ENCODE results near the gene TMED3.

DNA sequence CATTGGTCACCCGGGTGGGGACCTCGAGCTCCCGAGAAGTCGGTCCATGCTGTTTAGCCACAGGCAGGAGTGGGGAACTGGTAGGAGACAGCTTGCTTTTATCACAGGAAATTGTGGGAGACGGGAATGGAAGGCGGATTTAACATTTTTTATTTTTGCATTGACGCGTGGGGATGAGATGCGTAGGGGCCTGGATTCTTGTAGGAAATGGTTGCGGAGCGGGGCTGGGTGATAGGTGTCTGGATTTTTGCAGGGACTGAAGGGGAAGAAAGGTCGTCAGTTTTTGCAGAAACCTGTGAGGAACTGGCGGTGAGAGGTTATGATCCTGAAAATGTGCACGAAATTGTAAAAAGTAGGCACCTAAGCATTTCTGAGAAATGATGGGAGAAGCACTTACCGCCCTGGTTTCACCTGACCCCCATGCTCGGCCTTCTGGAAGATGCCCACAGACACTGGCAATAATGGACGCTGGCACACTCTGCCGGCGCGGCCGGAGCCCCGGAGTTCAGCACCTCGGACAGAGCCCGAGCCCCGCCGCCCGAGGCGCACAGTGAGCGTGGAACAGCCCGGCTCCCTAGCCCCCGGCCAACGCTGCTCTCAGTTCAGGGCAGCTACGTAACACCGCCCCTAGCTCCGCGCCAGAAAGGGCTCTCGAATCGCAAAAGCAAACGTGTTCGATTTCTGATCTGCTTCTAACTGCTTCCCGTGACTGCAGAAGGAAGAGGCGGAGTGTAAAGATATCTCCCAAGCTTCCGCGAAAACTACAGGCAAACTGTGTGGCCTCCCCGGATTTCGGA, 27.5 kb upstream of the TMED3 start:
- TF ChIP-seq, protein P1, sequence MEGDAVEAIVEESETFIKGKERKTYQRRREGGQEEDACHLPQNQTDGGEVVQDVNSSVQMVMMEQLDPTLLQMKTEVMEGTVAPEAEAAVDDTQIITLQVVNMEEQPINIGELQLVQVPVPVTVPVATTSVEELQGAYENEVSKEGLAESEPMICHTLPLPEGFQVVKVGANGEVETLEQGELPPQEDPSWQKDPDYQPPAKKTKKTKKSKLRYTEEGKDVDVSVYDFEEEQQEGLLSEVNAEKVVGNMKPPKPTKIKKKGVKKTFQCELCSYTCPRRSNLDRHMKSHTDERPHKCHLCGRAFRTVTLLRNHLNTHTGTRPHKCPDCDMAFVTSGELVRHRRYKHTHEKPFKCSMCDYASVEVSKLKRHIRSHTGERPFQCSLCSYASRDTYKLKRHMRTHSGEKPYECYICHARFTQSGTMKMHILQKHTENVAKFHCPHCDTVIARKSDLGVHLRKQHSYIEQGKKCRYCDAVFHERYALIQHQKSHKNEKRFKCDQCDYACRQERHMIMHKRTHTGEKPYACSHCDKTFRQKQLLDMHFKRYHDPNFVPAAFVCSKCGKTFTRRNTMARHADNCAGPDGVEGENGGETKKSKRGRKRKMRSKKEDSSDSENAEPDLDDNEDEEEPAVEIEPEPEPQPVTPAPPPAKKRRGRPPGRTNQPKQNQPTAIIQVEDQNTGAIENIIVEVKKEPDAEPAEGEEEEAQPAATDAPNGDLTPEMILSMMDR (IDR thresholded peaks at IDR 0.05) = no peak
- TF ChIP-seq POLR2AphosphoS5 (IDR thresholded peaks at IDR 0.05; ENCODE audit: low read depth, low read length) (no peak), TCF7L2 (IDR thresholded peaks at IDR 0.05; ENCODE audit: low read depth, low read length) (no peak), SIN3A (IDR thresholded peaks at IDR 0.05; ENCODE audit: borderline replicate concordance, insufficient read depth, low read depth, low read length) (no peak)
- TF ChIP-seq, protein P2, sequence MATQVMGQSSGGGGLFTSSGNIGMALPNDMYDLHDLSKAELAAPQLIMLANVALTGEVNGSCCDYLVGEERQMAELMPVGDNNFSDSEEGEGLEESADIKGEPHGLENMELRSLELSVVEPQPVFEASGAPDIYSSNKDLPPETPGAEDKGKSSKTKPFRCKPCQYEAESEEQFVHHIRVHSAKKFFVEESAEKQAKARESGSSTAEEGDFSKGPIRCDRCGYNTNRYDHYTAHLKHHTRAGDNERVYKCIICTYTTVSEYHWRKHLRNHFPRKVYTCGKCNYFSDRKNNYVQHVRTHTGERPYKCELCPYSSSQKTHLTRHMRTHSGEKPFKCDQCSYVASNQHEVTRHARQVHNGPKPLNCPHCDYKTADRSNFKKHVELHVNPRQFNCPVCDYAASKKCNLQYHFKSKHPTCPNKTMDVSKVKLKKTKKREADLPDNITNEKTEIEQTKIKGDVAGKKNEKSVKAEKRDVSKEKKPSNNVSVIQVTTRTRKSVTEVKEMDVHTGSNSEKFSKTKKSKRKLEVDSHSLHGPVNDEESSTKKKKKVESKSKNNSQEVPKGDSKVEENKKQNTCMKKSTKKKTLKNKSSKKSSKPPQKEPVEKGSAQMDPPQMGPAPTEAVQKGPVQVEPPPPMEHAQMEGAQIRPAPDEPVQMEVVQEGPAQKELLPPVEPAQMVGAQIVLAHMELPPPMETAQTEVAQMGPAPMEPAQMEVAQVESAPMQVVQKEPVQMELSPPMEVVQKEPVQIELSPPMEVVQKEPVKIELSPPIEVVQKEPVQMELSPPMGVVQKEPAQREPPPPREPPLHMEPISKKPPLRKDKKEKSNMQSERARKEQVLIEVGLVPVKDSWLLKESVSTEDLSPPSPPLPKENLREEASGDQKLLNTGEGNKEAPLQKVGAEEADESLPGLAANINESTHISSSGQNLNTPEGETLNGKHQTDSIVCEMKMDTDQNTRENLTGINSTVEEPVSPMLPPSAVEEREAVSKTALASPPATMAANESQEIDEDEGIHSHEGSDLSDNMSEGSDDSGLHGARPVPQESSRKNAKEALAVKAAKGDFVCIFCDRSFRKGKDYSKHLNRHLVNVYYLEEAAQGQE (IDR thresholded peaks at IDR 0.05; ENCODE audit: insufficient read depth in 1 of 2, low read depth in 2 of 2, low read length in 1 of 2) = peak; percentile 96 to 97
